GM21576 (cell line): ENCODE results near the gene ILK.

Source experiments
- ATAC-seq: cut with Tn5 transposase; IDR thresholded peaks from one replicate; pipeline ENCODE4 v1.9.1; 2021; ENCODE audit warnings: mild to moderate bottlenecking, moderate library complexity; ENCODE audit not compliant: unreplicated experiment

The ILK gene

DNA sequence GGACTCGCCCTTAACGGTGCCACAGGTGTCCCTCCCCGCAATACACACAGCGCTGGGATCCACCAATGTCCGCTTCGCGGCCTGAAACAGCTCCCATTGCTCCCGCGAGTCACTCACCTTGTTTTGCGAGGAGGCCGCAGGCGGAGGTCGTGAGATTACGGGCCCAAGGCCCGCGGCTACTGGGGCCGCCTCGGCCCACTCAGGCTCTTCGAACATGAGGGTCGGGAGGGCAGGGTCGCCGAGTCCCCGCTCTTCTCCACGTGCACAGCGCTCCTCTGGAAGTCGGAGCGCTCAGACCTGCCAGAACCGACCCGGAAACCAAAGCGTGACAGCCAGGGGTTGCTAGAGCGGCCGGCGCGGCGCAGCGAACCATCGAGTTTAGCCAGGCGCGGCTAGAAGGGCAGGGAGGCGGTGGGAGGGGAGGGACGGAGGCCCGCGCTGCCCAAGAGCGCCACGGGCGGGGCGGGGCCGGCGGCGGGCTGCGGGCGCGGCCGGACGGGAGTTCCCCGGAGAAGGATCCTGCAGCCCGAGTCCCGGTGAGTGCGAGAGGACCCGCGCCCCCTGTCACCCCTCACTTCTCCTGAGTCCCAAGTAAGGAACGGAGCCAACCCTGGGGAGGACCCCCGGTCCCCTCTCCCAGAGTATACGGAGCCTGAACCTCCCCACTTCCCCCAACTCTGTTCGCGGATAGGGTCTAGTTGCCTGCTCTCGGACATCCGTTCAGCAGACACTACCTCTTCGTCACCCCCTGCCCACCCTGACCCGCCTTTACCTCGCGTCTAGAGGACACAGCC, at the start of gene ILK, which contains the start of gene RRP8:
TSS of gene ILK (plus strand) at position 488 of the 794 bp plus-strand sequence. CDS start 498 bp downstream, outside the sequence.
TSS of gene RRP8 (minus strand) at position 330 of the 794 bp plus-strand sequence. CDS start at position 216, 114 bp downstream.
- peak; percentile 64 for ATAC-seq

GRCh38 chr11:6554828-6555706, 48.5 kb upstream of the ILK start:
- ATAC-seq = no peak

DNA sequence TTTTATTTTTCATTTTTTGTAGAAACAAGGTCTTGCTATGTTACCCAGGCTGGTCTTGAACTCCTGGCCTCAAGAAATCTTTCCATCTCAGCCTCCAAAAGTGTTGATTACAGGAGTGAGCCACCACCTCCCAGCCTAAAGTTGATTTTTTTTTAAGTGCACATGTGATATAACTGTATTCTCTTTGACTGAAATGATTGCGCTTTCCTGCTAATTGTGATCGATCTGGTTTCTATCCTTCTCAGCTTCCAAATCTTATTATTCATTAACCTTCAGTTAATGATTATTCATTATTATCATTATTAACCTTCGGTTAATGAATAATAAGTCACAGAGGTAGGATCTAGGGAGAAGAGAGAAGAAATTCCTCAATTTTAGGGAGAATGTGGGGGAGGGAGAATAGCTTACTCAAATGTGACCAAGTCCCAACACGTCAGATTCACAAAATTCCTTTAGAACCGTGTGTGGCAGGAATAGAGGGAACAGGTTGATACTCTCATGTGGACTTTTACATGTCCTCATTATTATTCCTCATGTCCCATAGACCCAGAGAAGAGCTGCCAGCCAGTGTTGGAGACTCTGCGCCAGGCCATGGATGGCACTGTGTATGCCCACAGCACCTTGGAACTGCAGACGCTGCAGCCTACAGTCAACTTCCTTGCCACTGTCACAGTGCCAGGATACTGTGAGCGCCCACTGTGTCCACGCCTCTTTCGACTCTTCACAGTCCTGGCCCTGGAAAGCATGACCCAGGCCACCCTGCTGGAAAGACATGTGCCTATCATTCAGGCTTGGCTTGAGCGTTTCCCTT, 47.2 kb upstream of the ILK start:
- no peak for ATAC-seq

DNA sequence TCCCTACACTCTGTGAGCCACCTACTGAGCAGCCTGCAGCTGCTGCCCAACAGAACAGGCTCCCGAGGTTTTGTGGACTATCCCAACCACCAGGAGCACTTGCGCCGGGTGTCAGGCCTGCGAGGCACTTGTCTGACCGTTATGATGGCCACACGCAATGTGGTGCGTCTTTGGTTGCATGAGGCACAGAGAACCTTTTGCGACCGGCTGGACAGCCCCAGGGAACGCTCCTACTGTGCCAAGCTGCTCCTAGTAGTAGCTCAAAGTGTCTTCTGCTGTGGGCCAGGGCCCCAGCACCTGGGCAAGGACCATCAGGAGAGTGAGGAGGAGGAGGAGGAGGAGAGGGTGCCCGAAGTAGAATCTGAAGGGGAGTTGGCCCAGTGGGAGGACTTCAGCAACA, 46.5 kb upstream of the ILK start:
- no peak for ATAC-seq

DNA sequence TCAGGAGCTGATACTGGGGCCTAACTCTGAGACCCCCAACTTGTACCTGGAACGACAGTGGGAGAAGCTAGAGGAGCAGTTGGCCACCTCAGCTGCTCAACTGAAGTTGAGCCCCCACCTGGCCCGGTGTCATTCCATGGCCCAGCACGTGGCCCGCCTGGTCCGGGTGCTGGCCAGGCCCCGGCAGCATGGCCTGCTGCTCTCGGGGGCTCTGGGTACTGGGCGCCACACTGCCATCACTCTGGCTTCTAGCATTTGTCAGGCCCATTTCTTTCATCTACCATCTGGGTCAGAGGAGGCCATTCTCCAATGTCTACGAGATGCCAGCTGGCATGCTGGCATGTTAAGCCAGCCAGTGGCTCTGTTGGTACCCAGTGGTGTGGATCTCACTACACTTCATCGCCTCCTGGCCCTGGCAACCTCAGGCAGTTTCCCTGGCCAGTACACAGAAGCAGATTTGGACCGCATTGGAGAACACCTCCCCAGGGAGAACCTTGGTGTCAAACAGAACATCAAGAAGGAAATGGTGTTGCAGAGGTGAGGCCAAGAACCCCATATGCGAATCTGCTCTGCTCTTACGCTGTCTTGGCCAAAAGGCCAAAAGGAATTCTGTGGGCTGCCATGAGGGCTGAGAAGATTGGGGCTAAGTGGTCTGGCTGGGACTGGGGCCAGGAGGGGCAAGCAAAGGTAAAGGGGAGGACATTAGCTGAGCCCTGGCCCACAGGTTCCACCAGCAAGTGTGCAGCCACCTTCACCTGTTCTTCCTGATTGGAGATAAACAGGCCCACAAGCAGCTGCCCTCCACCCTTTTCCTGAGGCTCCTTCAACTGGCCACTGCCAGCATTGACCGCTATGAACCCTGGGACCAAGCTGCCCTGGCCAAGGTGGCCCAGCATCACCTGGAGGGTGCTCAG, 45.6 kb upstream of the ILK start:
- ATAC-seq = no peak

- no peak for ATAC-seq
Observed at GRCh38 chr11:6559369-6559768, 44.2 kb upstream of the ILK start.

GRCh38 chr11:6561288-6561687, 42.3 kb upstream of the ILK start:
- ATAC-seq = no peak

DNA sequence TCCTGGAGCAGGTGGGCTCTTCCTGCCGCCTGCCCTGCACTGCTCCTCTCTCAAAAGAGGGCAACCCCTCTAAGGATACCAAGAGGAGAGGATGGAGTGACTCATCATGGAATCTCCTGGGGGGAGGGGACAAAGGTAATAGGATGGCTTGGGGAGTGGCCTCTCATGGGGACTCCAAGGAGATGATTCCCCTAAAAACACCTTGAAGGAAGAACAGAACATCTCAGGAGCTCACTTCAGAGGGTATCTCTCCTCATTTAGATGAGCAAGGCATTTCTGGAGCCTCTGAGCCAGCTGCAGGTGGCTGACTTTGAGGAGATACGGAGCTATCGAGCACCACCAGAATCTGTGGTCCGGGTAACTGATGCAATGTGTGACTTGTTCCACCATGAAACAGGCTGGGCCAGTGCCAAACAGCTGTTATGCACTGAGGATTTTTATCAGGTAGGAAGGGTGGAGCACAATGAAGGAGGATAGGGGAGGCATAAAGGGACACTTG, 40.4 kb upstream of the ILK start:
- ATAC-seq = no peak

DNA sequence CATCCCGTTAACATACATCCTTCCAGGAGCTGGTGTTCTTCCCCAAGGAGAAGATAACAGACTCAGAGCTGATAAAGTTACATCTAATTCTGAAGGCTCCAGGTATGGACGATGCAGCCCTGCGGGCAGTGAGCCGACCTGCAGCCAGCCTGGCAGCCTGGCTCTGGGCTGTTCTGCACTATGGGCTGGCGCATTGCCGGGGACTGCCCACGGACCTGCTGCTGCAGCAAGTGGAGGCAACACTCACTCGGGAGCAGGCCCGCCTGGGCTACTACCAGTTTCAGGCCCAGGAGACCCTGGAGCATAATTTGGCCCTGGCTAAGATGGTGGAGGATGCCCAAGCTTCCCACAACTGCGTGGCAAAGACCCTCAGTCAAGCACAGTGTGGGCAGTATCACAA, 39.9 kb upstream of the ILK start:
- no peak for ATAC-seq

DNA sequence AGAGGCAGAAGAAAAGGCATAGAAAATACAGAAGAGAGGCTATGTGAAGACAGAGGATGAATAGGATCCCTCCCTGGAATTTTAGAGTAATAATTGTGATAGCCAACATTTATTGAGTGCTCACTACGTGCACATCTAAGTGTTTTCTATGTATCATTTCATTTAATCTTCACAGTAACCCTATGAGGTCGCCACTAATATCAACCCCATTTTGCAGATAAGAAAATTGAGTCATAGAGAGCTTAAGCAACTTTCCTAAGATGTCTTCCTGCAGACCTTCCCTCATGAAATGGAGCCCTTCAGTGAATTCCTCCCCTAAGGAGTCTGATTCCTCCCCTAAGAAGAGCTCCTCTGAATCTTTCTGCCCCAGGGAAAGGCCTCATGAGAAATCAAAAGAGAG, 38.2 kb upstream of the ILK start:
- no peak for ATAC-seq

DNA sequence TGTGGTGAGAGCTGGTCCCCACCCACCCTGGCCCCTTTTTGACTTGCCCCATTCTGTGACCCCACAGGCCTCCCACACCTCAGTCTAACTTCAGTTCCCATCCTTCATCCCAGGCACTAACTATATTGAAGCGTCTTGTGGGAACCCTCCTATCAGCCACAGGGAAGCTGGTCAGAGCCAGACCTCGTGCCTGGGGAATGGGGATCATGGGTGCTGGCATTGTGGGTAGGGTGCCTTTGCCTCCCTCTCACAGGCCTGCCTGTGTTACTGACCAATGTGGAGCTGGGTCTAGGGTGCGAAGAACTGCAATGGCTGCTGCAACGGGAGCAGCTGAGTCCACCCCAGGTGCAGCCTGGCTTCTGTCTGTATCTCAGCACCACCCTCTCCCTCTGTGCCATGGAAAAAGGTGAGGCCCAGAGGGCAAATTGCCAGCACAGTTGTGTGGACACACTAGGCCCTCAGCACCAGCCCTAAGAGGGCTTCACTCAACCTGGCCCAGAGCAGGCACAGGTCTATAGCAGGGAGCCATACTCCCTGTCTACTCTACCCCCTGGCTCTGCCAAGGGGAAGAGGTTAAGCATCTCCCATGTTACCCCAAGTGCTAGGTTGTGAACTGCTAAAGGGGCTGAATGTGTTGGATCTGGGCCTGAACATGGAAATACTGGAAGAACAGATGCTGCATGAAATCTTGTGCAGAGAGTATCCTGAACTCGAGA, 37.4 kb upstream of the ILK start:
- ATAC-seq = no peak

DNA sequence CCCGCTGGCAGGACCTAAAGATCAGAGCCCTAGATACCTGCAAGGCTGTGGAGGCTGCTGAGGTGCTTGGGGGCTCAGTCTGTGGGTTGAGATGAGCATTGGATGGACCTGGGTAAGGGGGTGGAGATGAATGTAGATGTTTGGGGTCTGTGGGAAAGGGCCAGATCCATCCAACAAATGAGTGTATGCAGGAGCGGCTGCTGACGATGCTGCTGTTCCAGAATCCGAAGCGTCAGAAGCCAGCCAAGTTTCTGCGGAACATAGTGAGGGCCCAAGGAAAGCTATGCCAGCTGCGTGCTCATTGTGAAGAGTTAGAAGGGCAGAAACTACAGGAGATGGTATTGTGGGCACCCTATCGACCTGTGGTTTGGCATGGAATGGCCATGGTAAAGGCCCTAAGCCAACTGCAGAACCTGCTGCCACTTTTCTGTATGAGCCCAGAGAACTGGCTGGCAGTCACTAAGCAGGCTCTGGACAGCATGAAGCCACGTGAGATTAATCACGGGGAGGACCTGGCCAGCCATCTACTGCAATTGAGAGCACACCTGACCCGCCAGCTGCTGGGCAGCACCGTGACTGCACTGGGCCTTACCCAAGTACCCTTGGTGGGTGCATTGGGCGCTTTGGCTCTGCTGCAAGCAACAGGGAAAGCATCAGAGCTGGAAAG, 36.7 kb upstream of the ILK start:
- no peak for ATAC-seq

GRCh38 chr11:6567371-6567745, 36.2 kb upstream of the ILK start:
- ATAC-seq = no peak

- ATAC-seq = no peak
Observed at GRCh38 chr11:6568191-6568918, 35.2 kb upstream of the ILK start.

- ATAC-seq = no peak
Observed at GRCh38 chr11:6569706-6570105, 33.9 kb upstream of the ILK start.

DNA sequence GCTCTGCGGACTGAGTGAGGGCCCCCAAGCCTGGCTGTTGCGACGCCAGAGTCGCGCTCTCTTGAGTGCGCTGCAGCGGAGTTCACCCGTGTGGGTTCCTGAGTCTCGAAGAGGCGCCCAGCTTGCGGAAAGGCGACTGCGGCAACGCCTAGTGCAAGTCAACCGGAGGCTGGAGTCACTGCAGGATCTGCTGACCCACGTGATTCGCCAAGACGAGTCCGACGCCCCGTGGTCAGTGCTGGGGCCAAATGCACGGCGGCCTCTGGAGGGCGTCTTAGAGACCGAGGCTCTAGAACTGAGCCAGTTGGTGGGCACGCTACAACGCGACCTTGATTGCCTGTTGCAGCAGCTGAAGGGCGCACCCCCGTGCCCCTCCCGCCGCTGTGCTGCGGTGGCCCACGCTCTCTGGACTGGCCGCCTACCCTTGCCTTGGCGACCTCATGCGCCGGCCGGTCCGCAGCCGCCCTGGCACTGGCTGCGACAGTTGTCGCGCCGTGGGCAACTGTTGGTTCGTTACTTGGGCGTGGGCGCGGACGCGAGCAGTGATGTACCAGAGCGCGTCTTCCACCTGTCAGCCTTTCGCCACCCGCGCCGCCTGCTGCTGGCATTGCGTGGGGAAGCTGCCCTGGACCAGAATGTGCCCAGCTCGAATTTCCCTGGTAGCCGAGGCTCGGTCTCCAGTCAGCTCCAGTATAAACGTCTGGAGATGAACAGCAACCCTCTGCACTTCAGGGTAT, 32.7 kb upstream of the ILK start:
- ATAC-seq = no peak

- ATAC-seq = no peak
Observed at GRCh38 chr11:6571434-6572008, 32.1 kb upstream of the ILK start.
